K562 (cell line): Measurements from ENCODE around the gene SNRNP70. TPM values are rescaled to one million over a fixed set of nuclear protein-coding genes. Genes with fewer than 3 reads are reported as not detected.

ENCODE experiments used
- DACH1 ChIP-seq: fragments of 450-650 bp; IDR thresholded peaks from 2 replicates; pipeline ENCODE4 v1.6.1; 2018; ENCODE audit not compliant: partially characterized antibody
- DEAF1 ChIP-seq: fragments of 450-650 bp; formaldehyde crosslinking; IDR thresholded peaks from 2 replicates; pipeline ENCODE4 v1.4.0; 2020; ENCODE audit warnings: mild to moderate bottlenecking, moderate library complexity
- E4F1 ChIP-seq: fragments of 250-450 bp; sonication (Bioruptor Pico); IDR thresholded peaks from 2 replicates; pipeline ENCODE4 v1.5.0; 2021; ENCODE audit warnings: mild to moderate bottlenecking, borderline replicate concordance
- FOXA3 ChIP-seq, 2 experiments: fragments of 450-650 bp in 1 of 2; sonication (generic) in 1 of 2; formaldehyde crosslinking; IDR thresholded peaks in 1 of 2; conservative IDR thresholded peaks in 1 of 2; 2 replicates each; pipeline versions ENCODE4 v1.4.0 to v1.8.0; 2020 to 2022; ENCODE audit warnings: mild to moderate bottlenecking in 2 of 2, missing genetic modification reagents in 1 of 2
- FOXK1 ChIP-seq: sonication (generic); formaldehyde crosslinking; IDR thresholded peaks from 2 replicates; pipeline ENCODE4 v1.8.0; 2022; ENCODE audit warnings: missing genetic modification reagents, mild to moderate bottlenecking, borderline replicate concordance
- HDAC1 ChIP-seq, 2 experiments: fragments of 450-650 bp; IDR thresholded peaks; 2 replicates each; pipeline ENCODE4 v1.6.1; 2016 to 2017; ENCODE audit warnings: inconsistent platforms in 1 of 2, mild to moderate bottlenecking in 1 of 2, moderate library complexity in 1 of 2
- ILF3 ChIP-seq: fragments of 450-650 bp; IDR thresholded peaks from 2 replicates; pipeline ENCODE4 v1.6.1; 2018; ENCODE audit warnings: antibody characterized with exemption, mild to moderate bottlenecking, moderate library complexity, borderline replicate concordance
- NFE2L1 ChIP-seq: fragments of 450-650 bp; IDR thresholded peaks from 2 replicates; pipeline ENCODE4 v1.6.1; 2016; ENCODE audit warnings: missing genetic modification characterization, low read depth, mild to moderate bottlenecking, missing compliant biosample characterization, moderate library complexity, borderline replicate concordance
- NFRKB ChIP-seq: fragments of 450-650 bp; IDR thresholded peaks from 2 replicates; pipeline ENCODE4 v1.6.1; 2016; ENCODE audit warnings: low read depth
- PHF8 ChIP-seq: fragments of 200-600 bp; sonication (generic); IDR thresholded peaks from 2 replicates; pipeline ENCODE4 v1.6.1; 2012; ENCODE audit warnings: mixed run types, mild to moderate bottlenecking, inconsistent platforms, low read length, moderate library complexity, borderline replicate concordance
- RNF2 ChIP-seq: sonication (generic); IDR thresholded peaks from 2 replicates; pipeline ENCODE4 v1.6.1; 2016
- SMC3 ChIP-seq: conservative IDR thresholded peaks from 2 replicates; pipeline ENCODE4 v1.6.1; 2011; ENCODE audit warnings: low read depth, low read length, improper control_type of control experiment; ENCODE audit not compliant: insufficient read depth
- SRSF7 ChIP-seq: fragments of 200-400 bp; formaldehyde crosslinking; optimal IDR thresholded peaks from 2 replicates; pipeline ENCODE3; 2017; ENCODE audit warnings: mild to moderate bottlenecking, low read depth, low read length
- STAT5A ChIP-seq: IDR thresholded peaks from 2 replicates; pipeline ENCODE4 v1.6.1; 2012; ENCODE audit warnings: low read length, inconsistent platforms, borderline replicate concordance
- TFAP4 ChIP-seq: sonication (generic); formaldehyde crosslinking; IDR thresholded peaks from 2 replicates; pipeline ENCODE4 v1.8.0; 2022; ENCODE audit warnings: missing genetic modification reagents, mild to moderate bottlenecking, moderate library complexity, borderline replicate concordance
- ZNF212 ChIP-seq: fragments of 450-650 bp; formaldehyde crosslinking; IDR thresholded peaks from 2 replicates; pipeline ENCODE4 v1.4.0; 2020; ENCODE audit warnings: mild to moderate bottlenecking
- polyA plus RNA-seq, 8 experiments: library from polyadenylated mRNA; depleted of rRNA in 4 of 8; stranded (reverse) in 5 of 8; unstranded in 3 of 8; fragments of >200 nt; fragmentation: Nextera tagmentation in 2 of 8; fragmentation: Illumina TruSeq in 1 of 8; extraction: Ambion mirVana in 2 of 8; extraction: Trizol in 1 of 8; gene quantifications; 2 replicates each; pipeline versions ENCODE4 v1.2.1 to v1.2.3, GENCODE V29; 2011 to 2014; ENCODE audit warnings: inconsistent platforms in 1 of 8, missing spikeins in 1 of 8
- total RNA-seq, 7 experiments: library from RNA; depleted of rRNA in 6 of 7; stranded (reverse); fragments of >200 nt in 6 of 7; fragmentation: Illumina TruSeq in 2 of 7; extraction: Trizol in 2 of 7; gene quantifications; 2 replicates each; pipeline versions ENCODE4 v1.2.1 to v1.2.3, GENCODE V29; 2011 to 2021; ENCODE audit warnings: low replicate concordance in 1 of 7
- TF ChIP-seq, protein P1 (sequence below), 3 experiments: fragments of 200-800 bp in 1 of 3; sonication (Bioruptor generic) in 1 of 3; sonication (generic) in 1 of 3; formaldehyde crosslinking in 1 of 3; IDR thresholded peaks; 2 replicates each; pipeline versions ENCODE4 v1.6.1 to v1.8.0; 2016 to 2022; ENCODE audit warnings: mild to moderate bottlenecking in 2 of 3, missing compliant biosample characterization in 2 of 3, missing genetic modification characterization in 2 of 3, missing genetic modification reagents in 1 of 3
- TF ChIP-seq, protein P2 (sequence below): fragments of 250-450 bp; sonication (Bioruptor Pico); IDR thresholded peaks from 2 replicates; pipeline ENCODE4 v1.8.0; 2021; ENCODE audit warnings: mild to moderate bottlenecking, moderate library complexity

The SNRNP70 gene
- total and polyA plus RNA-seq, 9 of the 15 experiments (the other 6 are each of a cell fraction or from before 2014, with no cell fraction given) = 2.8 to 496 (median 136) TPM

GRCh38 chr19:49157445-49158224 lies 72.4 kb downstream of the SNRNP70 start, which contains the start of gene TRPM4 (continued):
- TF ChIP-seq, protein P1, sequence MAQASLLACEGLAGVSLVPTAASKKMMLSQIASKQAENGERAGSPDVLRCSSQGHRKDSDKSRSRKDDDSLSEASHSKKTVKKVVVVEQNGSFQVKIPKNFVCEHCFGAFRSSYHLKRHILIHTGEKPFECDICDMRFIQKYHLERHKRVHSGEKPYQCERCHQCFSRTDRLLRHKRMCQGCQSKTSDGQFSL (CRISPR knock-in tag; IDR thresholded peaks at IDR 0.05) = no peak; the same call in 1 of the 2 replicates
- TF ChIP-seq, protein P1 (tag; IDR thresholded peaks at IDR 0.05) = peak in 1 of 2 experiments; percentile 81; a peak in 1 of 4 replicates
- TF ChIP-seq ILF3 = no peak
- peak; percentile 93; the same call in 1 of the 2 replicates for TF ChIP-seq PHF8
- TF ChIP-seq, protein P2, sequence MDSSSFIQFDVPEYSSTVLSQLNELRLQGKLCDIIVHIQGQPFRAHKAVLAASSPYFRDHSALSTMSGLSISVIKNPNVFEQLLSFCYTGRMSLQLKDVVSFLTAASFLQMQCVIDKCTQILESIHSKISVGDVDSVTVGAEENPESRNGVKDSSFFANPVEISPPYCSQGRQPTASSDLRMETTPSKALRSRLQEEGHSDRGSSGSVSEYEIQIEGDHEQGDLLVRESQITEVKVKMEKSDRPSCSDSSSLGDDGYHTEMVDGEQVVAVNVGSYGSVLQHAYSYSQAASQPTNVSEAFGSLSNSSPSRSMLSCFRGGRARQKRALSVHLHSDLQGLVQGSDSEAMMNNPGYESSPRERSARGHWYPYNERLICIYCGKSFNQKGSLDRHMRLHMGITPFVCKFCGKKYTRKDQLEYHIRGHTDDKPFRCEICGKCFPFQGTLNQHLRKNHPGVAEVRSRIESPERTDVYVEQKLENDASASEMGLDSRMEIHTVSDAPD = no peak
- TF ChIP-seq SMC3 = no peak
- peak; percentile 16 to 42; a peak in 1 of 4 replicates for TF ChIP-seq HDAC1 (IDR thresholded peaks at IDR 0.05)
- TF ChIP-seq RNF2 = no peak; the same call in 1 of the 2 replicates
- no peak for TF ChIP-seq FOXA3 (CRISPR knock-in tag; conservative IDR thresholded peaks at IDR 0.05 in 1 of 2, IDR thresholded peaks at IDR 0.05 in 1 of 2)
- TF ChIP-seq STAT5A = no peak
- no peak for TF ChIP-seq E4F1 (CRISPR knock-in tag)
- TF ChIP-seq NFRKB = no peak; the same call in 1 of the 2 replicates
- TF ChIP-seq NFE2L1 (tag) = no peak
- no peak for TF ChIP-seq DEAF1 (CRISPR knock-in tag)
- TF ChIP-seq FOXK1 (CRISPR knock-in tag) = no peak
- TF ChIP-seq TFAP4 (CRISPR knock-in tag) = peak; percentile 68; the same call in 1 of the 2 replicates
- TF ChIP-seq ZNF212 = no peak
- no peak for TF ChIP-seq SRSF7
- no peak for TF ChIP-seq DACH1
